K562 (cell line): ENCODE results near the gene NDUFC2.
A peak's percentile ranks its signal among the peaks of the same experiment; 100 is the strongest.

ENCODE experiments used
- FOS ChIP-seq: IDR thresholded peaks from 3 replicates; pipeline ENCODE4 v1.6.1; 2011; ENCODE audit not compliant: insufficient read length; ENCODE audit errors: extremely low read depth
- FOXK1 ChIP-seq: sonication (generic); formaldehyde crosslinking; IDR thresholded peaks from 2 replicates; pipeline ENCODE4 v1.8.0; 2022; ENCODE audit warnings: missing genetic modification reagents, mild to moderate bottlenecking, borderline replicate concordance
- POLR2A ChIP-seq: fragments of 450-650 bp; conservative IDR thresholded peaks from 2 replicates; pipeline ENCODE4 v1.6.1; 2016
- POLR2AphosphoS5 ChIP-seq: IDR thresholded peaks from 2 replicates; pipeline ENCODE4 v1.6.1; 2011; ENCODE audit warnings: mild to moderate bottlenecking, low read depth, low read length, moderate library complexity; ENCODE audit not compliant: control insufficient read depth, insufficient read depth
- SMARCB1 ChIP-seq: IDR thresholded peaks from 2 replicates; pipeline ENCODE4 v1.6.1; 2011; ENCODE audit warnings: improper control_type of control experiment, low read depth; ENCODE audit not compliant: insufficient read length
- TAF1 ChIP-seq: IDR thresholded peaks from 2 replicates; pipeline ENCODE4 v1.6.1; 2011; ENCODE audit warnings: mild to moderate bottlenecking, low read length, moderate library complexity; ENCODE audit not compliant: insufficient read depth, control insufficient read depth, severe bottlenecking; ENCODE audit errors: extremely low read depth
- TF ChIP-seq, protein P1 (sequence below): fragments of 450-650 bp; formaldehyde crosslinking; IDR thresholded peaks from 2 replicates; pipeline ENCODE4 v1.4.0; 2020; ENCODE audit warnings: mild to moderate bottlenecking, mixed read lengths
- TF ChIP-seq, protein P2 (sequence below): sonication (generic); formaldehyde crosslinking; IDR thresholded peaks from 2 replicates; pipeline ENCODE4 v1.8.1; 2022; ENCODE audit warnings: missing genetic modification reagents

DNA sequence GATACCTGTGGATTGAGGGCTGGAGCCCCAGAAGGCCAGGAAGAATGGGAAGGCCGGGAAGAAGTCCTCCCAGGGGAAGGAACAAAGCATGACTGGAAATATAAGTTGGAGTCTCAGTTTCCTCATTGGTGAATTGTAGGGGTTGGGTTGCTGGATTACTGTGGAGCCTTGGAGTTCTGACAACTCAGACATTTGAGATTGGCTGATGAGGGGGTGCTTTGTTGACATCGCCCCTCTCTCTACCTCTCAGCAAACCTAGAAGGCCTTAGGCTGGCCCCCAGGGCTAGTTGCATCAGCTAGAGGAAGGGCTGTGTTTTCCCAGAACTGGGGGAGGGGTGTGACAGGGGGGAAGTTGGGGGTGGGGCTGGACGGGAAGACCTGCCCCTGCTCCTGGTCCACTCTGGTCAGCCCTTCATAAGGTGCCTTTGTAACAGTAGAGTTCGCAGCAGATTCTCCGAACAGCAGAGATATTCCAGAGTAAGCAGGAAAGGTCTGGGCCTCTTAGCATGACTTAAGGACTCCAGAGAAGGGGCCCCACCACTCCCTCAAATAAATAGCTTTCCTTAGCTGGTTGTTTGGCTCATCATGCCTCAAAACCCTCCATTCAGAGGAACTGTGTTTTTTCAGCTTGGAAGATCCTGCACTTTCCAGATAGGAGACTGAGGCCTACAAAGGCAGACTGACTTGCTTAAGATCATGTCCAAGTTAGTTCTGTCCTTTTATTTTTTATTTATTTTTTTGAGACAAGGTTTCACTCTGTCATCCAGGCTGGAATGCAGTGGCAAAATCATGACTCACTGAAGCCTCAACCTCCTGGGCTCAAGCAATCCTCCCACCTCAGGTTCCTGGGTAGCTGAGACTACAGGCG lies 28.5 kb downstream of the NDUFC2 start:
- TF ChIP-seq POLR2AphosphoS5: 0 out of 2 replicates have a peak, but pooled peaks have one; percentile 17
- no peak for TF ChIP-seq SMARCB1
- TF ChIP-seq, protein P1, sequence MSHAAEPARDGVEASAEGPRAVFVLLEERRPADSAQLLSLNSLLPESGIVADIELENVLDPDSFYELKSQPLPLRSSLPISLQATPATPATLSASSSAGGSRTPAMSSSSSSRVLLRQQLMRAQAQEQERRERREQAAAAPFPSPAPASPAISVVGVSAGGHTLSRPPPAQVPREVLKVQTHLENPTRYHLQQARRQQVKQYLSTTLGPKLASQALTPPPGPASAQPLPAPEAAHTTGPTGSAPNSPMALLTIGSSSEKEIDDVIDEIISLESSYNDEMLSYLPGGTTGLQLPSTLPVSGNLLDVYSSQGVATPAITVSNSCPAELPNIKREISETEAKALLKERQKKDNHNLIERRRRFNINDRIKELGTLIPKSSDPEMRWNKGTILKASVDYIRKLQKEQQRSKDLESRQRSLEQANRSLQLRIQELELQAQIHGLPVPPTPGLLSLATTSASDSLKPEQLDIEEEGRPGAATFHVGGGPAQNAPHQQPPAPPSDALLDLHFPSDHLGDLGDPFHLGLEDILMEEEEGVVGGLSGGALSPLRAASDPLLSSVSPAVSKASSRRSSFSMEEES (CRISPR knock-in tag): no peak
- TF ChIP-seq FOS: no peak
- TF ChIP-seq POLR2A: peak; percentile 66
- TF ChIP-seq TAF1: peak; percentile 37
- TF ChIP-seq, protein P2, sequence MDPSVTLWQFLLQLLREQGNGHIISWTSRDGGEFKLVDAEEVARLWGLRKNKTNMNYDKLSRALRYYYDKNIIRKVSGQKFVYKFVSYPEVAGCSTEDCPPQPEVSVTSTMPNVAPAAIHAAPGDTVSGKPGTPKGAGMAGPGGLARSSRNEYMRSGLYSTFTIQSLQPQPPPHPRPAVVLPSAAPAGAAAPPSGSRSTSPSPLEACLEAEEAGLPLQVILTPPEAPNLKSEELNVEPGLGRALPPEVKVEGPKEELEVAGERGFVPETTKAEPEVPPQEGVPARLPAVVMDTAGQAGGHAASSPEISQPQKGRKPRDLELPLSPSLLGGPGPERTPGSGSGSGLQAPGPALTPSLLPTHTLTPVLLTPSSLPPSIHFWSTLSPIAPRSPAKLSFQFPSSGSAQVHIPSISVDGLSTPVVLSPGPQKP (CRISPR knock-in tag): no peak
- TF ChIP-seq FOXK1: no peak
